ENCODE results near the gene HJURP.
A peak's percentile ranks its signal among the peaks of the same experiment; 100 is the strongest.

HJURP gene

GRCh38 chr2:233838726-233839446, 15.4 kb downstream of the HJURP start:
- peak overlapping the region; percentile 60 for H3K4me3 ChIP-seq (ENCODE audit: low read length, poor library complexity, severe bottlenecking)
- H4K20me1 ChIP-seq (ENCODE audit: insufficient read depth, low read length, poor library complexity, severe bottlenecking) = peaks cover 52% of the 10 kb centered on the region
- no peak overlapping the region for H2AFZ ChIP-seq (ENCODE audit: low read length)
- no peaks in the 10 kb centered on the region for H3K9me3 ChIP-seq (ENCODE audit: insufficient read depth, low read depth, low read length)
- TF ChIP-seq EZH2phosphoT487 (IDR thresholded peaks at IDR 0.05; ENCODE audit: borderline replicate concordance) = no peak
- TF ChIP-seq, protein P1, sequence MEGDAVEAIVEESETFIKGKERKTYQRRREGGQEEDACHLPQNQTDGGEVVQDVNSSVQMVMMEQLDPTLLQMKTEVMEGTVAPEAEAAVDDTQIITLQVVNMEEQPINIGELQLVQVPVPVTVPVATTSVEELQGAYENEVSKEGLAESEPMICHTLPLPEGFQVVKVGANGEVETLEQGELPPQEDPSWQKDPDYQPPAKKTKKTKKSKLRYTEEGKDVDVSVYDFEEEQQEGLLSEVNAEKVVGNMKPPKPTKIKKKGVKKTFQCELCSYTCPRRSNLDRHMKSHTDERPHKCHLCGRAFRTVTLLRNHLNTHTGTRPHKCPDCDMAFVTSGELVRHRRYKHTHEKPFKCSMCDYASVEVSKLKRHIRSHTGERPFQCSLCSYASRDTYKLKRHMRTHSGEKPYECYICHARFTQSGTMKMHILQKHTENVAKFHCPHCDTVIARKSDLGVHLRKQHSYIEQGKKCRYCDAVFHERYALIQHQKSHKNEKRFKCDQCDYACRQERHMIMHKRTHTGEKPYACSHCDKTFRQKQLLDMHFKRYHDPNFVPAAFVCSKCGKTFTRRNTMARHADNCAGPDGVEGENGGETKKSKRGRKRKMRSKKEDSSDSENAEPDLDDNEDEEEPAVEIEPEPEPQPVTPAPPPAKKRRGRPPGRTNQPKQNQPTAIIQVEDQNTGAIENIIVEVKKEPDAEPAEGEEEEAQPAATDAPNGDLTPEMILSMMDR (conservative IDR thresholded peaks at IDR 0.05; ENCODE audit: low read length) = no peak
- H3F3A ChIP-seq (ENCODE audit: low read depth) = no peaks in the 10 kb centered on the region; the same call in 1 of the 2 replicates
- H3K9me2 ChIP-seq (replicated peaks; ENCODE audit: low read depth, low read length) = no peaks in the 10 kb centered on the region
- peaks cover 99% of the 10 kb centered on the region for H3K36me3 ChIP-seq (ENCODE audit: insufficient read depth, low read length)
- peaks cover 92% of the 10 kb centered on the region for H3K79me2 ChIP-seq (ENCODE audit: insufficient read depth, low read length)
- peaks cover 41% of the 10 kb centered on the region for H3K4me1 ChIP-seq (ENCODE audit: insufficient read depth, low read length, poor library complexity, severe bottlenecking)
- peak overlapping the region; percentile 68 for H3K4me2 ChIP-seq (ENCODE audit: low read depth, low read length, poor library complexity, severe bottlenecking)
- peak overlapping the region; percentile 46 for H3K9ac ChIP-seq (ENCODE audit: low read depth, low read length, poor library complexity, severe bottlenecking)
- H3K27me3 ChIP-seq (ENCODE audit: insufficient read depth, low read length, poor library complexity, severe bottlenecking) = no peaks in the 10 kb centered on the region

DNA sequence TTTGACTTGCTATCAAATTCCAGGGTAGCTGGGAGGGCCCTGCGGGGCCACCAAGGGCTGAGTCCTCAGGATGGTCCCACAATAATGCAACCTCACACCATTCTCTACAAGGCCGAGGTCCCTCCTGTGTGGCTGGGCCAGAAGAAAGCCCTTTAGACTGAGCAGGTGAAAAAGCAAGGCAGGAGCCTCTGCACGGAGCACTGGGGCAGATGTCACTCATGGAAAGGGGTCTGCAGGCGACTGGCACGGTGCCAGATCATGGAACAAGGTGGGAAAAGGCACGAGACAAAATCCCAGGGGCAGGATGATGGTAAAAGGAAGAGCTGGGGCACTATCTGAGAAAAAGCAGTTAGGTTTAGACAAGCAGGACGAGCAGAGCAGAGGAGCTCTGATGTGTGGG, 16.1 kb downstream of the HJURP start:
- no peaks in the 10 kb centered on the region for H3K9me3 ChIP-seq (ENCODE audit: insufficient read depth, low read depth, low read length)
- peaks cover 41% of the 10 kb centered on the region for H3K4me1 ChIP-seq (ENCODE audit: insufficient read depth, low read length, poor library complexity, severe bottlenecking)
- no peaks in the 10 kb centered on the region; the same call in 1 of the 2 replicates for H3F3A ChIP-seq (ENCODE audit: low read depth)
- H2AFZ ChIP-seq (ENCODE audit: low read length) = no peak overlapping the region
- peaks cover 95% of the 10 kb centered on the region for H3K36me3 ChIP-seq (ENCODE audit: insufficient read depth, low read length)
- no peak for TF ChIP-seq EZH2phosphoT487 (IDR thresholded peaks at IDR 0.05; ENCODE audit: borderline replicate concordance)
- TF ChIP-seq, protein P1 (conservative IDR thresholded peaks at IDR 0.05; ENCODE audit: low read length) = no peak
- peaks cover 86% of the 10 kb centered on the region for H3K79me2 ChIP-seq (ENCODE audit: insufficient read depth, low read length)
- H4K20me1 ChIP-seq (ENCODE audit: insufficient read depth, low read length, poor library complexity, severe bottlenecking) = peaks cover 48% of the 10 kb centered on the region
- no peaks in the 10 kb centered on the region for H3K27me3 ChIP-seq (ENCODE audit: insufficient read depth, low read length, poor library complexity, severe bottlenecking)
- peak overlapping the region; percentile 60 for H3K4me3 ChIP-seq (ENCODE audit: low read length, poor library complexity, severe bottlenecking)
- H3K4me2 ChIP-seq (ENCODE audit: low read depth, low read length, poor library complexity, severe bottlenecking) = peak overlapping the region; percentile 68
- no peaks in the 10 kb centered on the region for H3K9me2 ChIP-seq (replicated peaks; ENCODE audit: low read depth, low read length)
- peak overlapping the region; percentile 46 for H3K9ac ChIP-seq (ENCODE audit: low read depth, low read length, poor library complexity, severe bottlenecking)

GRCh38 chr2:233837694-233838229, 16.6 kb downstream of the HJURP start:
- H3K9me2 ChIP-seq (replicated peaks; ENCODE audit: low read depth, low read length) = no peaks in the 10 kb centered on the region
- peak overlapping the region; percentile 60 for H3K4me3 ChIP-seq (ENCODE audit: low read length, poor library complexity, severe bottlenecking)
- H3K4me1 ChIP-seq (ENCODE audit: insufficient read depth, low read length, poor library complexity, severe bottlenecking) = peaks cover 41% of the 10 kb centered on the region
- H3K9me3 ChIP-seq (ENCODE audit: insufficient read depth, low read depth, low read length) = no peaks in the 10 kb centered on the region
- H3F3A ChIP-seq (ENCODE audit: low read depth) = peaks cover 2% of the 10 kb centered on the region; the same call in 1 of the 2 replicates
- H3K9ac ChIP-seq (ENCODE audit: low read depth, low read length, poor library complexity, severe bottlenecking) = peak overlapping the region; percentile 46
- peaks cover 81% of the 10 kb centered on the region for H3K79me2 ChIP-seq (ENCODE audit: insufficient read depth, low read length)
- no peaks in the 10 kb centered on the region for H3K27me3 ChIP-seq (ENCODE audit: insufficient read depth, low read length, poor library complexity, severe bottlenecking)
- peaks cover 47% of the 10 kb centered on the region for H4K20me1 ChIP-seq (ENCODE audit: insufficient read depth, low read length, poor library complexity, severe bottlenecking)
- H2AFZ ChIP-seq (ENCODE audit: low read length) = no peak overlapping the region
- TF ChIP-seq, protein P1 (conservative IDR thresholded peaks at IDR 0.05; ENCODE audit: low read length) = no peak
- peak overlapping the region; percentile 68 for H3K4me2 ChIP-seq (ENCODE audit: low read depth, low read length, poor library complexity, severe bottlenecking)
- H3K36me3 ChIP-seq (ENCODE audit: insufficient read depth, low read length) = peaks cover 95% of the 10 kb centered on the region
